H1 (cell line): ENCODE measurements around the gene AKIRIN1. TPM values are rescaled to one million over a fixed set of nuclear protein-coding genes. Genes with fewer than 3 reads are reported as not detected.
A peak's percentile ranks its signal among the peaks of the same experiment; 100 is the strongest.

Experiments used
- CTCF ChIA-PET: fragments of 300-600 bp; sonication (Branson Sonifier 250); formaldehyde crosslinking; loops from one replicate; lab custom pipeline; 2021; ENCODE audit not compliant: partially characterized antibody; lab: Charles Lee
- POLR2A ChIA-PET: fragments of 300-600 bp; sonication (Branson Sonifier 250); formaldehyde crosslinking; loops from one replicate; lab custom pipeline; 2021; ENCODE audit warnings: inconsistent platforms; ENCODE audit not compliant: partially characterized antibody; lab: Charles Lee
- DNase-seq, 2 experiments: peaks; one replicate each; pipeline versions ENCODE4 v3.0.0 to v3.0.0-alpha.2; 2010 to 2022; ENCODE audit warnings: low spot score in 2 of 2, low read depth in 1 of 2, mixed read lengths in 1 of 2
- FAIRE-seq: peaks from 2 replicates; lab custom pipeline; 2011; peaks lifted over from hg19 to GRCh38; lab: Jason Lieb, UNC
- H2AFZ ChIP-seq: 2 replicates; pipeline ENCODE4 v1.8.1; 2012; ENCODE audit warnings: low read length, inconsistent platforms
- H2AK5ac ChIP-seq: 2 replicates; pipeline ENCODE4 v1.6.1; 2013; ENCODE audit warnings: low read depth, low read length
- H2BK120ac ChIP-seq: replicated peaks from 2 replicates; pipeline ENCODE3; 2013; ENCODE audit warnings: low read depth, low read length, inconsistent platforms
- H2BK12ac ChIP-seq: 2 replicates; pipeline ENCODE4 v1.6.1; 2013; ENCODE audit warnings: low read depth, low read length
- H2BK15ac ChIP-seq: 2 replicates; pipeline ENCODE4 v1.6.1; 2013; ENCODE audit warnings: low read length
- H2BK20ac ChIP-seq: 2 replicates; pipeline ENCODE4 v1.6.1; 2013; ENCODE audit warnings: low read length
- H2BK5ac ChIP-seq: 2 replicates; pipeline ENCODE4 v1.6.1; 2013; ENCODE audit warnings: low read depth, low read length
- H3K14ac ChIP-seq: 2 replicates; pipeline ENCODE4 v1.6.1; 2013; ENCODE audit warnings: inconsistent platforms; ENCODE audit not compliant: insufficient read length
- H3K18ac ChIP-seq: 2 replicates; pipeline ENCODE4 v1.6.1; 2013; ENCODE audit warnings: low read length; ENCODE audit errors: extremely low read depth
- H3K23ac ChIP-seq: 2 replicates; pipeline ENCODE4 v1.6.1; 2013; ENCODE audit warnings: inconsistent platforms; ENCODE audit not compliant: insufficient read length
- H3K23me2 ChIP-seq: 2 replicates; pipeline ENCODE4 v1.6.1; 2013; ENCODE audit warnings: low read depth, low read length
- H3K27ac ChIP-seq: 2 replicates; pipeline ENCODE4 v1.6.1; 2011; ENCODE audit warnings: low read depth, low read length, inconsistent platforms
- H3K27me3 ChIP-seq, 4 experiments: replicated peaks in 1 of 4; 1 replicate in 1 of 4; 2 replicates in 3 of 4; pipeline versions ENCODE4 v1.6.1 to v1.8.1; 2011 to 2013; ENCODE audit warnings: low read length in 3 of 4, mild to moderate bottlenecking in 3 of 4, inconsistent platforms in 2 of 4, mixed read lengths in 2 of 4, moderate library complexity in 1 of 4; ENCODE audit not compliant: control insufficient read depth in 3 of 4, insufficient read depth in 3 of 4; ENCODE audit errors: extremely low read depth in 1 of 4
- H3K36me3 ChIP-seq, 4 experiments: 2 replicates each; pipeline versions ENCODE4 v1.6.1 to v1.8.1; 2011 to 2013; ENCODE audit warnings: mild to moderate bottlenecking in 4 of 4, low read length in 3 of 4, moderate library complexity in 2 of 4, control low read depth in 1 of 4, inconsistent platforms in 1 of 4; ENCODE audit not compliant: insufficient read depth in 4 of 4, control insufficient read depth in 2 of 4
- H3K4ac ChIP-seq: replicated peaks from 2 replicates; pipeline ENCODE3; 2013; ENCODE audit warnings: low read length, low read depth, mixed read lengths, inconsistent platforms; ENCODE audit not compliant: insufficient read length
- H3K4me1 ChIP-seq, 4 experiments: replicated peaks in 1 of 4; 1 replicate in 1 of 4; 2 replicates in 3 of 4; pipeline versions ENCODE4 v1.6.1 to v1.8.1; 2011 to 2013; ENCODE audit warnings: low read length in 3 of 4, inconsistent platforms in 2 of 4, mixed read lengths in 1 of 4; ENCODE audit not compliant: insufficient read depth in 4 of 4, control insufficient read depth in 3 of 4
- H3K4me2 ChIP-seq, 2 experiments: 2 replicates each; pipeline versions ENCODE4 v1.6.1 to v1.8.1; 2011 to 2013; ENCODE audit warnings: low read depth in 2 of 2, low read length in 2 of 2, control low read depth in 1 of 2, inconsistent platforms in 1 of 2, mild to moderate bottlenecking in 1 of 2; ENCODE audit not compliant: insufficient read depth in 1 of 2
- H3K4me3 ChIP-seq, 4 experiments: fragments of 200-600, 300-600 bp in 1 of 4; sonication (generic), shearing (Covaris generic), sonication (Bioruptor Twin) in 1 of 4; 2 replicates each; pipeline versions ENCODE4 v1.5.1 to v1.8.1; 2011 to 2016; ENCODE audit warnings: low read length in 4 of 4, low read depth in 3 of 4, control low read depth in 2 of 4, inconsistent platforms in 2 of 4, mild to moderate bottlenecking in 2 of 4, mixed read lengths in 1 of 4, moderate library complexity in 1 of 4; ENCODE audit not compliant: insufficient read depth in 2 of 4; ENCODE audit errors: extremely low read depth in 1 of 4
- H3K56ac ChIP-seq: replicated peaks from 2 replicates; pipeline ENCODE3; 2013; ENCODE audit warnings: low read depth, mild to moderate bottlenecking, mixed read lengths, low read length, inconsistent platforms; ENCODE audit not compliant: insufficient read length
- H3K79me1 ChIP-seq: 2 replicates; pipeline ENCODE4 v1.6.1; 2013; ENCODE audit warnings: low read depth, low read length, control low read depth
- H3K79me2 ChIP-seq, 2 experiments: 2 replicates each; pipeline versions ENCODE4 v1.6.1 to v1.8.1; 2012 to 2013; ENCODE audit warnings: low read length in 2 of 2, mild to moderate bottlenecking in 2 of 2, inconsistent platforms in 1 of 2; ENCODE audit not compliant: insufficient read depth in 2 of 2, control insufficient read depth in 1 of 2
- H3K9ac ChIP-seq, 4 experiments: replicated peaks in 1 of 4; 1 replicate in 1 of 4; 2 replicates in 3 of 4; pipeline versions ENCODE4 v1.6.1 to v1.8.1; 2011 to 2013; ENCODE audit warnings: low read depth in 3 of 4, low read length in 3 of 4, control low read depth in 2 of 4, mild to moderate bottlenecking in 2 of 4, moderate library complexity in 2 of 4, inconsistent platforms in 1 of 4; ENCODE audit errors: extremely low read depth in 1 of 4
- H3K9me3 ChIP-seq, 2 experiments: 2 replicates each; pipeline versions ENCODE4 v1.6.1 to v1.8.1; 2012 to 2013; ENCODE audit warnings: mild to moderate bottlenecking in 2 of 2, moderate library complexity in 2 of 2, control low read depth in 1 of 2, inconsistent platforms in 1 of 2, low read depth in 1 of 2, low read length in 1 of 2, mixed read lengths in 1 of 2; ENCODE audit not compliant: insufficient read depth in 2 of 2
- H4K20me1 ChIP-seq, 2 experiments: replicated peaks in 1 of 2; 2 replicates each; pipeline versions ENCODE3 to v1.8.1; 2011 to 2013; ENCODE audit warnings: inconsistent platforms in 2 of 2, low read length in 2 of 2, mild to moderate bottlenecking in 1 of 2; ENCODE audit not compliant: insufficient read depth in 2 of 2, control insufficient read depth in 1 of 2
- H4K5ac ChIP-seq: 2 replicates; pipeline ENCODE4 v1.6.1; 2013; ENCODE audit warnings: low read length, low read depth, mixed read lengths, inconsistent platforms; ENCODE audit not compliant: insufficient read length
- H4K8ac ChIP-seq: 2 replicates; pipeline ENCODE4 v1.8.0; 2013; ENCODE audit warnings: mild to moderate bottlenecking, moderate library complexity, low read length, inconsistent platforms; ENCODE audit not compliant: insufficient read depth; ENCODE audit errors: extremely low read depth
- H4K91ac ChIP-seq: replicated peaks from 2 replicates; pipeline ENCODE3; 2013; ENCODE audit warnings: low read length, mixed read lengths, inconsistent platforms; ENCODE audit not compliant: insufficient read length
- BCL11A ChIP-seq, 2 experiments: IDR thresholded peaks; one replicate each; pipeline ENCODE4 v1.6.1; 2011; ENCODE audit warnings: low read depth in 2 of 2, low read length in 2 of 2, mild to moderate bottlenecking in 2 of 2
- CREB1 ChIP-seq: IDR thresholded peaks from 2 replicates; pipeline ENCODE4 v1.6.1; 2012; ENCODE audit warnings: inconsistent platforms
- CTCF ChIP-seq, 3 experiments: IDR thresholded peaks; 1 replicate in 2 of 3; 2 replicates in 1 of 3; pipeline versions ENCODE4 v1.5.1 to v1.6.1; 2011; ENCODE audit warnings: low read length in 3 of 3, mild to moderate bottlenecking in 3 of 3, inconsistent platforms in 2 of 3, low read depth in 1 of 3, moderate library complexity in 1 of 3; ENCODE audit not compliant: insufficient read depth in 1 of 3; ENCODE audit errors: control extremely low read depth in 1 of 3
- EZH2 ChIP-seq: fragments of 200-600 bp; sonication (generic); IDR thresholded peaks from 2 replicates; pipeline ENCODE4 v1.7.1; 2012; ENCODE audit warnings: low read depth, mild to moderate bottlenecking, moderate library complexity, low read length, inconsistent platforms; ENCODE audit not compliant: severe bottlenecking
- HDAC2 ChIP-seq, 2 experiments: fragments of 300-600 bp in 1 of 2; sonication (generic) in 1 of 2; IDR thresholded peaks; 2 replicates each; pipeline ENCODE4 v1.6.1; 2011 to 2012; ENCODE audit warnings: low read depth in 2 of 2, low read length in 2 of 2, mild to moderate bottlenecking in 2 of 2, moderate library complexity in 2 of 2, borderline replicate concordance in 1 of 2, inconsistent platforms in 1 of 2
- SIX5 ChIP-seq: IDR thresholded peaks from 2 replicates; pipeline ENCODE4 v1.6.1; 2011; ENCODE audit warnings: mild to moderate bottlenecking, low read depth, low read length
- TAF7 ChIP-seq: optimal IDR thresholded peaks from 2 replicates; pipeline ENCODE3; 2011; ENCODE audit warnings: low read depth, mild to moderate bottlenecking, inconsistent platforms, low read length, moderate library complexity, borderline replicate concordance
- ZNF274 ChIP-seq: IDR thresholded peaks from 2 replicates; pipeline ENCODE4 v1.7.0; 2012; ENCODE audit warnings: low read length, borderline replicate concordance; ENCODE audit errors: extremely low read depth
- WGBS, 2 experiments: shearing (Covaris generic) in 1 of 2; methylation state at CpG; one replicate each; pipeline versions ENCODE4 v1.1.6 to v1.1.7; 2013 to 2015; ENCODE audit warnings: low lambda C conversion rate in 2 of 2, mixed read lengths in 2 of 2, inconsistent platforms in 1 of 2, low coverage in 1 of 2, missing lambda C conversion rate in 1 of 2; ENCODE audit not compliant: insufficient replicate concordance in 2 of 2, insufficient coverage in 1 of 2, insufficient read length in 1 of 2; ENCODE audit errors: extremely low coverage in 1 of 2, missing lambda C conversion rate in 1 of 2; 5-methylcytosine and 5-hydroxymethylcytosine counted together
- polyA plus RNA-seq, 7 experiments: library from polyadenylated mRNA; depleted of rRNA in 3 of 7; stranded (reverse) in 5 of 7; unstranded in 2 of 7; fragments of >200 nt in 5 of 7; fragments of 200-250 nt in 2 of 7; gene quantifications; 1 replicate in 5 of 7; 2 replicates in 1 of 7; 4 replicates in 1 of 7; pipeline versions ENCODE4 v1.2.1 to v1.2.3, GENCODE V29; 2011 to 2013; ENCODE audit warnings: missing spikeins in 2 of 7, mixed read lengths in 2 of 7
- total RNA-seq: library from RNA; stranded (reverse); fragmentation: NEBNext Ultra II Directional; extraction: Animal tissue kit (Norgen Biotek cat#: 25700); gene quantifications from 2 replicates; pipeline ENCODE4 v1.2.1, GENCODE V29; 2021

AKIRIN1 gene
- total and polyA plus RNA-seq, 2 of the 8 experiments (the other 6 are each of a cell fraction or from before 2014, with no cell fraction given), result 148 to 236 TPM

GRCh38 chr1:39026866-39027507 lies 35.9 kb downstream of the AKIRIN1 start:
- no peak overlapping the region for H3K14ac ChIP-seq
- peaks cover 5% of the 10 kb centered on the region for H3K23me2 ChIP-seq
- H3K4me3 ChIP-seq, result peak overlapping the region; percentile 85 to 98 (median 90)
- H3K36me3 ChIP-seq, result peaks cover 3 to 30% (median 19%) of the 10 kb centered on the region in 4 experiments
- no peak overlapping the region for H2BK15ac ChIP-seq
- H3K4me1 ChIP-seq, result peaks cover 0 to 3% (median 2%) of the 10 kb centered on the region in 4 experiments; a peak in 1 of 7 replicates
- H3K9ac ChIP-seq, result peak overlapping the region; percentile 91 to 99 (median 95)
- WGBS, 2 experiments, result 37% methylated on average over 30 of the region's 30 CpGs; no CpG with 5 or more reads in 1 of the 2 experiments
- no peak for DNase-seq
- peak overlapping the region; percentile 88; the same call in 1 of the 2 replicates for H4K8ac ChIP-seq
- peak overlapping the region; percentile 98 for H2BK12ac ChIP-seq
- H4K5ac ChIP-seq, result peak overlapping the region; percentile 43
- H2BK120ac ChIP-seq, result no peak overlapping the region
- H3K4ac ChIP-seq, result no peak overlapping the region
- no peaks in the 10 kb centered on the region for H3K9me3 ChIP-seq
- no peaks in the 10 kb centered on the region for H3K27me3 ChIP-seq
- H4K20me1 ChIP-seq, result peaks cover 0 to 3% of the 10 kb centered on the region in 2 experiments
- no peak overlapping the region for H3K23ac ChIP-seq
- peaks cover 11 to 37% of the 10 kb centered on the region in 2 experiments for H3K79me2 ChIP-seq
- peak overlapping the region; percentile 94 for H2AK5ac ChIP-seq
- no peak overlapping the region for H2AFZ ChIP-seq
- H3K4me2 ChIP-seq, result peak overlapping the region; percentile 84 to 99
- CTCF ChIA-PET, result interaction anchor here (0.7 to 2.3 kb wide), 9 partner anchors 18 to 135 kb away, joined by 3 to 12 read pairs (median 4); no protein-coding TSS in a partner anchor
- H3K27ac ChIP-seq, result peak overlapping the region; percentile 92
- peak overlapping the region; percentile 93 for H2BK5ac ChIP-seq
- H3K79me1 ChIP-seq, result peaks cover 2% of the 10 kb centered on the region; the same call in 1 of the 2 replicates
- FAIRE-seq, result no peak
- H3K18ac ChIP-seq, result peak overlapping the region; percentile 49; the same call in 1 of the 2 replicates
- H2BK20ac ChIP-seq, result no peak overlapping the region
- H3K56ac ChIP-seq, result no peak overlapping the region
- no peak overlapping the region for H4K91ac ChIP-seq
- POLR2A ChIA-PET, result interaction anchor here (0.6 to 4.5 kb wide), 18 partner anchors 8 to 167 kb away, joined by 3 to 98 read pairs (median 6); partner anchors contain the start of genes AKIRIN1, MYCBP and RRAGC
- TF ChIP-seq EZH2 (no peak), HDAC2 (IDR thresholded peaks at IDR 0.05; ENCODE audit: borderline replicate concordance in 1 of 2, low read depth in 2 of 2, low read length in 2 of 2) (no peak), CREB1 (no peak), TAF7 (no peak), BCL11A (IDR thresholded peaks at IDR 0.05; ENCODE audit: low read depth in 2 of 2, low read length in 2 of 2) (no peak), CTCF (IDR thresholded peaks at IDR 0.05; ENCODE audit: control extremely low read depth in 1 of 3, insufficient read depth in 1 of 3, low read depth in 1 of 3, low read length in 3 of 3) (no peak), ZNF274 (no peak), SIX5 (no peak)
